ENCODE measurements around the gene DIO3. TPM values are rescaled to one million over a fixed set of nuclear protein-coding genes. Genes with fewer than 3 reads are reported as not detected.
"Not testable (repeated sequence)": the region's sequence is repeated elsewhere in the genome, so short reads cannot be mapped to it uniquely, and the experiment has no call there.

The DIO3 gene
- total RNA-seq, 1 donor from 2014 or later, result 35.6 TPM

DNA sequence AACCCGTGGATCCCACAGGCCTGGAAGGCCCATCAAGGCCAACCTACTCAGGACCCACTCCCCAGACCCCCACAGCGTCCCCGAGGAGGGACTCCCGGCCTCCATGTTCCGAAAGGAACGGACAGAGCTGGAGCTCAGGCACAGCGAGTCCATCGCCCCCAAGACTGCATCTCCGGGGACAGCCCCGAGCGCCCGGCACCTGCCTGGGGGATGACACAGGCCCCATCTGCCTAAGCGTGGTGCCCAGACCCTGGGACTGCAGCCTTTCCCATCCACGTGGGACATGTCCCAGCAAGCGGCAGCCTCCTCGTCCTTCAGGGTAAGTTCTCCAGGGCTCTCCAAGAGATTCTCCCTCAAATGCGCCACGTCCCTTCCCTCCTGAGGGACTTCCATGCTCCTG is 12.1 kb upstream of the DIO3 start:
- Mint-ChIP-seq H3K27ac (no peak overlapping the region), H3K4me3 (no peak overlapping the region), H3K9me3 (peaks cover 6% of the 10 kb centered on the region), H3K36me3 (no peaks in the 10 kb centered on the region), H3K4me1 (no peaks in the 10 kb centered on the region), H3K27me3 (ENCODE audit: low read depth) (peaks cover 10% of the 10 kb centered on the region)
- TF ChIP-seq, protein P1, sequence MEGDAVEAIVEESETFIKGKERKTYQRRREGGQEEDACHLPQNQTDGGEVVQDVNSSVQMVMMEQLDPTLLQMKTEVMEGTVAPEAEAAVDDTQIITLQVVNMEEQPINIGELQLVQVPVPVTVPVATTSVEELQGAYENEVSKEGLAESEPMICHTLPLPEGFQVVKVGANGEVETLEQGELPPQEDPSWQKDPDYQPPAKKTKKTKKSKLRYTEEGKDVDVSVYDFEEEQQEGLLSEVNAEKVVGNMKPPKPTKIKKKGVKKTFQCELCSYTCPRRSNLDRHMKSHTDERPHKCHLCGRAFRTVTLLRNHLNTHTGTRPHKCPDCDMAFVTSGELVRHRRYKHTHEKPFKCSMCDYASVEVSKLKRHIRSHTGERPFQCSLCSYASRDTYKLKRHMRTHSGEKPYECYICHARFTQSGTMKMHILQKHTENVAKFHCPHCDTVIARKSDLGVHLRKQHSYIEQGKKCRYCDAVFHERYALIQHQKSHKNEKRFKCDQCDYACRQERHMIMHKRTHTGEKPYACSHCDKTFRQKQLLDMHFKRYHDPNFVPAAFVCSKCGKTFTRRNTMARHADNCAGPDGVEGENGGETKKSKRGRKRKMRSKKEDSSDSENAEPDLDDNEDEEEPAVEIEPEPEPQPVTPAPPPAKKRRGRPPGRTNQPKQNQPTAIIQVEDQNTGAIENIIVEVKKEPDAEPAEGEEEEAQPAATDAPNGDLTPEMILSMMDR (IDR thresholded peaks at IDR 0.05; ENCODE audit: unreplicated experiment), result no peak
- no peak for DNase-seq (ENCODE audit: low spot score in 2 of 2, unreplicated experiment in 2 of 2)

DNA sequence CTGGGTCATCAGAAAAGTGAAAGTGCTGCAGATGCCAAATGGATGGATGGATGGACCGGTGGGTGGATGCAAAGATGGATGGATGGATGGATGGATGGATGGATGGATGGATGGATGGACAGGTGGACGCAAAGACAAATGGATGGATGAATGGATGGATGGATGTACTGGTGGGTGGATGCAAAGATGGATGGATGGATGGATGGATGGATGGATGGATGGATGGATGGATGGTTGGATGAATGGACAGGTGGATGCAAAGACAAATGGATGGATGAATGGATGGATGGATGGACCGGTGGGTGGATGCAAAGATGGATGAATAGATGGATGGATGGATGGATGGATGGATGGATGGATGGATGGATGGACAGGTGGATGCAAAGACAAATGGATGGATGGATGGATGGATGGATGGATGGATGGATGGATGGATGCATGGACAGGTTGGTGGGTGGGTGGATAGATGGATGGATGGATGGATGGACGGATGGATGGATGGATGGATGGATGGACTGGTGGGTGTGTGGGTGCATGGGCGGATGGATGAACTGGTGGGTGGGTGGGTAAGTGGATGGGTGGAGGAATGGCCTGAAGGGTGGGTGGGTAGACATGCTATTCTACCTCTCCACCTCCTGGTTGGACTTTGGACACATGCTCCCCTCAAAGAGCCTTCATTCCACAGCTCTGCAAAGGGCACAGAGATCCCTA is 10.9 kb upstream of the DIO3 start:
- H3K4me3 Mint-ChIP-seq; H3K36me3 Mint-ChIP-seq; DNase-seq (ENCODE audit: low spot score in 2 of 2, unreplicated experiment in 2 of 2); H3K27ac Mint-ChIP-seq; H3K4me1 Mint-ChIP-seq; H3K9me3 Mint-ChIP-seq: not testable (repeated sequence)
- H3K27me3 Mint-ChIP-seq (ENCODE audit: low read depth), result peaks cover 13% of the 10 kb centered on the region

DNA sequence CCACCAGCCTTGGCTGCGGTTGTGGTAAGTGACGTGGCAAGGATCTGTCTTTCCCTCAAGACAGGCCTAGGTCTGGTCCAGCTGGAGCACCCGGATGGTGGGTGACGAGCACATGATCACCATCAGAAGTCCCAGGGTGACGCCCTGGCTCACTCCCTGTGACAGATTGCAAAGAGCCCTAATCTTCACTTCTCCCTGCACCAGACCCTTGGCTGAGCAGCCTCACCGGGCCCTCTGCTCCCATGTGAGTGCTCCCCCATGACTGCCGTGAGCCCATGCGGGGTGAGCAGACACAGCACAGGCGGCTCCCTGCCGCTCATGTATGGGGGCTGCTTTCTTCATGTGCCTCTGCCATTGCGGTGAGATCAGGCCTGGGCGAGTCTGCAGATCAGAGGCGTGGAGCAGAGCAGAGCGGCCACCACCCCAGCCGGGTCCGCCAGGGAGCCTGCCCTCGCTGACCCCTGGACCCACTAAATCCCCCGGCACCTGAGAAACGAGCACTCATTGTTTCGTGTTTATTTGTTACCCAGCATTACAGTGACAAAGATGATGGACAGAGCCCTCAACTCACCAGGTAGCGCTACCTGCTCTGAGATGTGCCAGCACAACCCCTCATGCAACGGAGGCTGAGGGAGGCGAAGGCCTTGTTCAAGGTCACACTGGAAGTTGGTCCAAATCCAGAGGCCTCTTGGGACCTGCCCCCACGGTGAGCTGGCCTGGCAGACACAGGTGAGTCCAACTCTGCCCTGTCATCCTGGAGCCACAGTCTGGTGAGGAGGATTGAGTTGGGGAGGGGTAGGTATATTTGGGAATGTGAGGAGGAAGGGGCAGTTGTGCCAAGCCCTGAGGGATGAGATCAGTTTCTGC is 9.3 kb upstream of the DIO3 start:
- Mint-ChIP-seq H3K27me3 (ENCODE audit: low read depth) (peaks cover 24% of the 10 kb centered on the region), H3K4me3 (no peak overlapping the region), H3K36me3 (no peaks in the 10 kb centered on the region), H3K9me3 (no peaks in the 10 kb centered on the region), H3K4me1 (no peaks in the 10 kb centered on the region), H3K27ac (no peak overlapping the region)
- no peak for DNase-seq (ENCODE audit: low spot score in 2 of 2, unreplicated experiment in 2 of 2)
- TF ChIP-seq, protein P1 (IDR thresholded peaks at IDR 0.05; ENCODE audit: unreplicated experiment), result no peak

DNA sequence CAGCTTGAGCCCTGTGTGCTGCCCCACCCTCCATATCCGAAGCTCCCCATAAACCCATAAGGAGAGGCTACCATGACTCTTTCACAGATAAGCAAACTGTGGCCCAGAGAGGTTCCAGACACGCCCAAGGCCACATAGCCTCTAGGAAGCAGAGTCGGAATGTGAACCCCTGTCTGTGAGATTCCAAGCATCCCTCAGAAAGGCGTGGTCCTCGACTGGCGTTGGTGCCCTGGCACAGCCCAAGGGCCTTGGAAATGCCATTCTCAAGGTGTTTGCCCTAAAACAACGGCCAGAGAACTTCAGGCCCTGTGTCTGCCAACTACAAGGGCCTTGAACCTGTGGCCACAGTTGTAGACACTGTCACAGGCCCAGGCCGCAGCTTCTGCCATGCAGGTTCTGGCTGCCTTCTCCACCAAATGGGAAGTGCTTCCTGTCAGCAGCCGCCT is 8.5 kb upstream of the DIO3 start:
- Mint-ChIP-seq H3K27ac (no peak overlapping the region), H3K36me3 (no peaks in the 10 kb centered on the region), H3K4me3 (no peak overlapping the region), H3K27me3 (ENCODE audit: low read depth) (peaks cover 32% of the 10 kb centered on the region), H3K9me3 (no peaks in the 10 kb centered on the region), H3K4me1 (no peaks in the 10 kb centered on the region)
- no peak for DNase-seq (ENCODE audit: low spot score in 2 of 2, unreplicated experiment in 2 of 2)
- TF ChIP-seq, protein P1 (IDR thresholded peaks at IDR 0.05; ENCODE audit: unreplicated experiment), result no peak

DNA sequence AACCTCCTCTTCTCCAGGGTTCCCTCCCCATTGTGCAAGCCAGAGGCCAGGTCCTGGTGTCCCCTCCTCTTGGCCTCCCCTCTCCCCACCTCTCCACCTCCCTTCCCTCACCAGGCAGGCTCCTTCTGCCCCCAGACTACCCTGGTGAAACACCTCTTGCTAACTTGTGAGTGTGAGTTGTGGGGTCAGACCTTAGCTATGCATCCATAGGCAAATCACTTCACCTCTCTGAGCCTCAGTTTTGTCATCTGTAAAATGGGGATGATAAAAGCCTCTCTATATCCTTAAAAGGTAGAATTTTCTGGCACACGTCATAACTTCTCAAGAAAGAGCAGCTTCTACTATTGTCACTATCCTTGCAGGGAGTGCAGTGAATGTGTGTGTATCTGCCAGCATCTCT is 7.9 kb upstream of the DIO3 start:
- Mint-ChIP-seq H3K36me3 (no peaks in the 10 kb centered on the region), H3K4me1 (no peaks in the 10 kb centered on the region), H3K9me3 (no peaks in the 10 kb centered on the region), H3K4me3 (no peak overlapping the region), H3K27me3 (ENCODE audit: low read depth) (peaks cover 37% of the 10 kb centered on the region), H3K27ac (no peak overlapping the region)
- TF ChIP-seq, protein P1 (IDR thresholded peaks at IDR 0.05; ENCODE audit: unreplicated experiment), result no peak
- no peak for DNase-seq (ENCODE audit: low spot score in 2 of 2, unreplicated experiment in 2 of 2)

DNA sequence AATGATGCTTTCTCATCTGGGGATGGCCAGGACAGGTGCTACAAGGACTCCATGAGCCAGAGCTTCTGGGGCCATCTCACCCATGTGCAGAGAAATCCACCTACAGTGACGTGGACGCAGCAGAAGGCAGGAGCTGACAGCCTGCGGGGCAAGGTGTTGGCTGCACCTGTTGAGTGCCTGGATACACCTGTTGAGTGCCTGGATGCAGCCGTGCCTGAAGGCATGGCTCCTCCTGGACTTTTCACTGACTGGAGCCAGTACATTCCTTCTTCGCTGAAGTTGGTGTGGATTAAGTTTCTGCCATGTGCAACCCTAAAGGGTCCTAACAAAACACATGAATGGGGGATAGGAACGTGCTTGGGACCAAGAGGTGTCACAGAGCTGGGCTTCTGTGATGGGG is 7.4 kb upstream of the DIO3 start:
- no peak for DNase-seq (ENCODE audit: low spot score in 2 of 2, unreplicated experiment in 2 of 2)
- no peaks in the 10 kb centered on the region for H3K36me3 Mint-ChIP-seq
- no peak overlapping the region for H3K27ac Mint-ChIP-seq
- H3K9me3 Mint-ChIP-seq, result no peaks in the 10 kb centered on the region
- TF ChIP-seq, protein P1 (IDR thresholded peaks at IDR 0.05; ENCODE audit: unreplicated experiment), result no peak
- peaks cover 42% of the 10 kb centered on the region for H3K27me3 Mint-ChIP-seq (ENCODE audit: low read depth)
- no peaks in the 10 kb centered on the region for H3K4me1 Mint-ChIP-seq
- H3K4me3 Mint-ChIP-seq, result no peak overlapping the region

Measured in mesothelial cell of epicardium (in vitro differentiated cells).